DOHH2 (cell line): ENCODE measurements around the gene PDE7B.

Source experiments
- H3F3A ChIP-seq: fragments of 200-600 bp; sonication (generic), shearing (Covaris generic); 2 replicates; pipeline ENCODE4 v1.6.0; 2016; ENCODE audit warnings: antibody characterized with exemption, mild to moderate bottlenecking; ENCODE audit not compliant: control insufficient read depth, insufficient read depth
- H3K27ac ChIP-seq: fragments of 200-600 bp; sonication (generic); 2 replicates; pipeline ENCODE4 v1.5.1; 2014; ENCODE audit warnings: low read depth, mild to moderate bottlenecking, low read length, moderate library complexity
- H3K27me3 ChIP-seq: fragments of 200-600 bp; sonication (generic); 2 replicates; pipeline ENCODE4 v1.6.1; 2014; ENCODE audit warnings: mild to moderate bottlenecking, low read length, mixed read lengths; ENCODE audit not compliant: control insufficient read depth
- H3K36me3 ChIP-seq: fragments of 200-600 bp; sonication (generic); 2 replicates; pipeline ENCODE4 v1.6.1; 2014; ENCODE audit warnings: mild to moderate bottlenecking, low read length, moderate library complexity, mixed read lengths; ENCODE audit not compliant: control insufficient read depth
- H3K4me1 ChIP-seq: fragments of 200-600 bp; sonication (generic); 2 replicates; pipeline ENCODE4 v1.6.1; 2014; ENCODE audit warnings: mild to moderate bottlenecking, low read length, mixed read lengths; ENCODE audit not compliant: control insufficient read depth
- H3K4me2 ChIP-seq: fragments of 200-600 bp; sonication (generic); 2 replicates; pipeline ENCODE4 v1.6.0; 2014; ENCODE audit warnings: mild to moderate bottlenecking, low read length, moderate library complexity
- H3K4me3 ChIP-seq: fragments of 200-600 bp; sonication (generic); 2 replicates; pipeline ENCODE4 v1.5.1; 2014; ENCODE audit warnings: mild to moderate bottlenecking, low read length, mixed read lengths
- H3K79me2 ChIP-seq: fragments of 200-600 bp; sonication (generic); 2 replicates; pipeline ENCODE4 v1.6.1; 2014; ENCODE audit warnings: mild to moderate bottlenecking, low read length, mixed read lengths; ENCODE audit not compliant: control insufficient read depth
- H3K9me2 ChIP-seq: fragments of 200-600 bp; sonication (generic); replicated peaks from 2 replicates; pipeline ENCODE4 v1.6.1; 2014; ENCODE audit warnings: mild to moderate bottlenecking, low read length, mixed read lengths; ENCODE audit not compliant: control insufficient read depth
- H3K9me3 ChIP-seq: fragments of 200-600 bp; sonication (generic); 2 replicates; pipeline ENCODE4 v1.6.1; 2014; ENCODE audit warnings: antibody characterized with exemption, low read length, mixed read lengths; ENCODE audit not compliant: control insufficient read depth, insufficient read depth
- H4K20me1 ChIP-seq: fragments of 200-600 bp; sonication (generic); 2 replicates; pipeline ENCODE4 v1.6.0; 2014; ENCODE audit warnings: low read depth, mild to moderate bottlenecking, antibody characterized with exemption, low read length, moderate library complexity; ENCODE audit not compliant: control insufficient read depth, insufficient read depth
- EZH2phosphoT487 ChIP-seq: fragments of 200-600 bp; sonication (generic); IDR thresholded peaks from 2 replicates; pipeline ENCODE4 v1.6.1; 2017; ENCODE audit warnings: borderline replicate concordance, mild to moderate bottlenecking, antibody characterized with exemption, low read length, moderate library complexity, mixed read lengths
- TF ChIP-seq, protein P1 (sequence below): fragments of 200-600 bp; sonication (generic); IDR thresholded peaks from one replicate; pipeline ENCODE4 v1.5.1; 2014; ENCODE audit warnings: antibody characterized with exemption, mild to moderate bottlenecking, low read depth, low read length; ENCODE audit not compliant: poor library complexity, severe bottlenecking

PDE7B gene

DNA sequence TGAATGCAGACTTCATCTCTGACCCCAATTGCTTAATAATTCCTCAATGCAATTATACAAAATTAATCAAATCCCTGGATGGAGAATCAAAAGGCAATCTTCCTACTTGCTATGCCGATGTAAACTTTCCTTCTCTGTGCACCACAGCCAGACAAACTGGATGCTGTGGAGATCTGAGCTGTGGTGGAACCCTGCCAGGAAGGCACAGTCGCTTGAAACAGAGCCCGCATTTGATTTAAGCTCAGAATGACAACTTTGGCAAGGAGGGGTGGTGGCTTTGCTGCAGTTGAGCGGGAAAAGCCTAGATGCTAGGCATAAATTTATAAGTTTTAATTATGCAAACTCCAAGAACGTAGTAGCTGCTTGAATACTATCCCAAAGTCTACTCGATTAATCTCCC lies 207.8 kb downstream of the PDE7B start:
- H4K20me1 ChIP-seq = no peaks in the 10 kb centered on the region
- no peaks in the 10 kb centered on the region for H3K9me2 ChIP-seq
- no peaks in the 10 kb centered on the region for H3K36me3 ChIP-seq
- H3K4me2 ChIP-seq = no peak overlapping the region
- H3K9me3 ChIP-seq = no peaks in the 10 kb centered on the region
- H3K4me3 ChIP-seq = no peak overlapping the region
- H3K79me2 ChIP-seq = no peaks in the 10 kb centered on the region
- no peaks in the 10 kb centered on the region for H3K4me1 ChIP-seq
- no peaks in the 10 kb centered on the region for H3F3A ChIP-seq
- no peaks in the 10 kb centered on the region; the same call in 1 of the 2 replicates for H3K27me3 ChIP-seq
- no peak for TF ChIP-seq EZH2phosphoT487
- TF ChIP-seq, protein P1, sequence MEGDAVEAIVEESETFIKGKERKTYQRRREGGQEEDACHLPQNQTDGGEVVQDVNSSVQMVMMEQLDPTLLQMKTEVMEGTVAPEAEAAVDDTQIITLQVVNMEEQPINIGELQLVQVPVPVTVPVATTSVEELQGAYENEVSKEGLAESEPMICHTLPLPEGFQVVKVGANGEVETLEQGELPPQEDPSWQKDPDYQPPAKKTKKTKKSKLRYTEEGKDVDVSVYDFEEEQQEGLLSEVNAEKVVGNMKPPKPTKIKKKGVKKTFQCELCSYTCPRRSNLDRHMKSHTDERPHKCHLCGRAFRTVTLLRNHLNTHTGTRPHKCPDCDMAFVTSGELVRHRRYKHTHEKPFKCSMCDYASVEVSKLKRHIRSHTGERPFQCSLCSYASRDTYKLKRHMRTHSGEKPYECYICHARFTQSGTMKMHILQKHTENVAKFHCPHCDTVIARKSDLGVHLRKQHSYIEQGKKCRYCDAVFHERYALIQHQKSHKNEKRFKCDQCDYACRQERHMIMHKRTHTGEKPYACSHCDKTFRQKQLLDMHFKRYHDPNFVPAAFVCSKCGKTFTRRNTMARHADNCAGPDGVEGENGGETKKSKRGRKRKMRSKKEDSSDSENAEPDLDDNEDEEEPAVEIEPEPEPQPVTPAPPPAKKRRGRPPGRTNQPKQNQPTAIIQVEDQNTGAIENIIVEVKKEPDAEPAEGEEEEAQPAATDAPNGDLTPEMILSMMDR = no peak
- H3K27ac ChIP-seq = no peak overlapping the region

DNA sequence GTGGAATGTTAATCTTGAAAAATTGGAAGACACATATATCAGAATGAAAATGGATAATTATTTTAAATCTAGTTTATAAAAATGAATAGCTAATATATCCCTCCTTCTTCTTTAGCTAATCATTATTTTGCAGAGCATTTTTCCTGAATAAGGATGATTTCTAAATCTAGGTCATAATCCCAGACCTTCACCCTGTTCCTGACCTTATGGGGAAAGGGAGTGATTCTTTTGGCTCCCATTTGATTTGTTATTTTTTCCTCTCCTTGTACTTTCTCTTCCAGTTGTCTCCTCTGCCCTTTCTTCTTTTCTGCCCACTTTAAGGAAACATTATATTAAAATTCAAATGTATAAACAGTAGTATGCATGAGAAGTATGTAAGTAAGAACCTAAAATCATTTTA lies 208.6 kb downstream of the PDE7B start:
- H3K27me3 ChIP-seq = no peaks in the 10 kb centered on the region; the same call in 1 of the 2 replicates
- no peak overlapping the region for H3K4me3 ChIP-seq
- H3F3A ChIP-seq = no peaks in the 10 kb centered on the region
- H3K36me3 ChIP-seq = no peaks in the 10 kb centered on the region
- H3K79me2 ChIP-seq = no peaks in the 10 kb centered on the region
- H3K4me2 ChIP-seq = no peak overlapping the region
- no peaks in the 10 kb centered on the region for H4K20me1 ChIP-seq
- TF ChIP-seq EZH2phosphoT487 = no peak
- TF ChIP-seq, protein P1 = no peak
- no peaks in the 10 kb centered on the region for H3K9me3 ChIP-seq
- no peaks in the 10 kb centered on the region for H3K4me1 ChIP-seq
- no peak overlapping the region for H3K27ac ChIP-seq
- no peaks in the 10 kb centered on the region for H3K9me2 ChIP-seq

DNA sequence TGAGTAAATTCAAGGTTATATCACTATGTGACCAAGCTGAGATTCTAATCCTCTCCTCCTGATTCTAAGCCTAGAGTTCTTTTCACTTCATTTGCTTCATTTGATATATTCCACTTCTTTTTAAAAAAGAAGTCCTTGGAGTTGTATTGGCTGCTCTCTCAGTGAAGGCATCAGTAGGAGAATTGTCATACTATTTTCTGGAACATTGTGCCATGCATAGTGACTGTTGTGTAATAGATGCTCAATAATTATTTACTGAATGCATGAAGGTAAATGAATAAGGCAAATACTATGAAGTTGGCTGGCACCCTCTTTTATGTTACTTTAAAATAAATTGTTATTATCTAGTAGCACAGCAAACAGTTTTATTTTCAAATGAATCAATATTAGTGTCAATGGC lies 209.3 kb downstream of the PDE7B start:
- Histone ChIP-seq H3K27me3 (no peaks in the 10 kb centered on the region; the same call in 1 of the 2 replicates), H3K27ac (no peak overlapping the region), H3K4me2 (no peak overlapping the region), H3K4me3 (no peak overlapping the region), H3F3A (no peaks in the 10 kb centered on the region), H3K4me1 (no peaks in the 10 kb centered on the region), H3K9me2 (no peaks in the 10 kb centered on the region), H4K20me1 (no peaks in the 10 kb centered on the region), H3K79me2 (no peaks in the 10 kb centered on the region), H3K9me3 (no peaks in the 10 kb centered on the region), H3K36me3 (no peaks in the 10 kb centered on the region)
- TF ChIP-seq EZH2phosphoT487 = no peak
- TF ChIP-seq, protein P1 = no peak
